HG02798 (cell line): ENCODE measurements around the gene KDM5C.

Experiments
- ATAC-seq: cut with Tn5 transposase; IDR thresholded peaks from one replicate; pipeline ENCODE4 v1.9.1; 2021; ENCODE audit warnings: mild to moderate bottlenecking; ENCODE audit not compliant: unreplicated experiment, poor library complexity

Gene KDM5C

GRCh38 chrX:53253293-53254020, 28.4 kb upstream of the KDM5C start:
- no peak for ATAC-seq

DNA sequence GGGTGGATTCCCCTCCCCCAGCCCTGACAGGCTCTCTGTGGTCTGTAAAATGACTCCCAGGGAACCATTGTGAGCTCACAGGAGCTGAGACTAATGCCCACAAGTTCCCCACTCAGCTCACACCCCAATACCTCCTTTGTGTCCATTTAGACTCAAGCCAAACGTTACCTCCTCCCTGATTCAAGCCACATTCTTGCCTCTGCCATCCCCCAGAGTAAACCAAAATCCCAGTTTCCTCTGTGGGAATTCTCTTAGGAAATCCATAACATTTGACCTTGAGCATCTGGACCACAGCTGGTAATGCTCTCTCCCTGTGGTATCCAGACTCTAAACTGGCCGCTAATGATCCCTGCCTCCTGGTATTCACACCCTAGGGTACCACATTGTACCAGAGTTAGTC, 26.3 kb upstream of the KDM5C start:
- no peak for ATAC-seq

DNA sequence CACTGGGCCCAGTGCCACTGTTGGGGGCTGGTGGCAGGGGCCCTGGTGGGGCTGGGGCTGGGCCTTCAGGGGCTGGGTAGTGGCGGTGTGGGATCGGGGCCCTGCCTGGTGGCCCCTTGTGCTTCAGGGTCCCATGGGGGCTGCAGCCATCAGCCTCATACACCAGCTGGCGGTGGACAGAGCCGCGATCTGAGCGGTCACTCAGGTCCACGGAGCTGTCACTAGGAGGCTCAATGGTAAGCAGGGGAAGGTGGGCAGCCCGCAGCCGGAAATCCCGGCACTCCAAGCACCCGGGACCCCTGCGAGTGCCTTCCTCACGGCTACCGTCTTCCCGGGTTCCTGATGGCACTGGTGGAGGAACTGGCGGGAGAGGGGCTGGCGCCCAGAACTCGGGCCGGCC, 25.5 kb upstream of the KDM5C start:
- no peak for ATAC-seq

- no peak for ATAC-seq
Measured at GRCh38 chrX:53249408-53250042, 24.5 kb upstream of the KDM5C start.

GRCh38 chrX:53247928-53248327, 22.9 kb upstream of the KDM5C start:
- no peak for ATAC-seq

DNA sequence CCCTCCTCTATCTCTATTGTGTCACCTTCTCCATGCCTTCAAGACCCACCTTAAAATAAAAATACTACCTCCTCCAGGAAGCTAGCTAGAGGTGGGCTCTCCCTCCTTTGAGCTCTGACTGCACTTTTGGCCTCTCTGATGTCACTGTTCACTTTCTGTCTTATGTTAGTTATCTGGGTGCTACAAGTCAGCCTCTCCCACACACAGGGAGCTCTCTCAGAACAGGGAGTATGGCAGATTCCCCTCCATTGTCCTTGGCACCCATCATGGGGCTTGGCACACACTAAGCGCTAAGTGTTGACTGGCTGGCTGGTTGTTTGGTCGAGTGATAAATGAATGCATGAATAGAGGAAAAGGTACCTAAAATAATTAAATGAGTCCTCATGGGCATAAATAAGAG, 21.2 kb upstream of the KDM5C start:
- no peak for ATAC-seq

DNA sequence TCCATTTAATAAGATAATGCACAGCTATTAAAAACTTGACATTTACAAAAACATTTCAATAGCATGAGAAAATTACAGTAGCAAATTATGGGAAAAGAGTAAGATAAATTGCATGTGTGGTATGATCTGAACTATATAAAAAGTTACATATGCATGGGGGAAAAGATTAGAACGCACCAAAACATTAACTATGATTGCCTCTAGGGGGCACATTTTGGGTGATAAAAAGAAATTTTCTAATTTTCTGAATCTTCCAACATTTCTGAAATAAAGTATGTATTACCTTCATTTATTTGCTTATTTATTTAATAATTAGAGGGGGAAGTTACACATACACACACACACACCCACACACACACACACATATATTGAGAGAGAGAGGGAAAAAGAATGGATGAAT, 19.6 kb upstream of the KDM5C start:
- no peak for ATAC-seq

- no peak for ATAC-seq
Measured at GRCh38 chrX:53242310-53242709, 17.3 kb upstream of the KDM5C start.

GRCh38 chrX:53241558-53241957, 16.6 kb upstream of the KDM5C start:
- no peak for ATAC-seq

GRCh38 chrX:53239474-53239873, 14.5 kb upstream of the KDM5C start:
- no peak for ATAC-seq

- ATAC-seq, result no peak
Measured at GRCh38 chrX:53237056-53237455, 12.0 kb upstream of the KDM5C start.

DNA sequence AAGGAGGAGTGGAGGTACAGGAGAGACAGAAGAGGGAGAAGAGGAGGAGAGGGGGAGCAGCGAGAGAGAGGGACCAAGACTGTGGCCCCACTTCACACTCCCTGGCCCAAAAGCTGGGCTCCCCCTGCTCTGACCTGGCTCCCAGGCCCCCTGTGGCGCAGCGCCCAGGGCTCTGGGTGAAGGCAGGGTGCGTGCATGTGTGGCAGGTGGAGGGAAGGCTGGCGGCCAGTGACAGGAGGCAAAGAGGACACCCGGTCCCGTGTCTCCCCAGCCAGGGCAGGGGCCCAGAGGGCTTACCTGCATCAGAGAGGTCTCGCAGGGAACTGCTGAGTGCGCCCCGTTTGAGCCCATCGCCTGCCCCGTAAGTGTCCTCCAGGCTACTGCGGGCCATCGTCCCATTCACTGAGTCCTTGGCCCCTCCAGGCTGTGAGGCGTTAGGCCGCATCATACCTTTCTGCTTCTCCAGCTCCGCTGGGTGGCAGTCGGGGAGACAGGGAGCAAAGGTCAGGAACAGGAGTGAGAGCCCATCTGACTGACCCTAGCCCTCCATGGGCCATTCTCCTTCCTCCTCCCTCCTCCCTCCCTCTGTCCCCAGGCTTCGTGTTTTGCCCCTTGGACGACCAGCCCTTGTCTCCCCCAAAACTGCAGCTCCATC, 11.1 kb upstream of the KDM5C start:
- ATAC-seq, result no peak

DNA sequence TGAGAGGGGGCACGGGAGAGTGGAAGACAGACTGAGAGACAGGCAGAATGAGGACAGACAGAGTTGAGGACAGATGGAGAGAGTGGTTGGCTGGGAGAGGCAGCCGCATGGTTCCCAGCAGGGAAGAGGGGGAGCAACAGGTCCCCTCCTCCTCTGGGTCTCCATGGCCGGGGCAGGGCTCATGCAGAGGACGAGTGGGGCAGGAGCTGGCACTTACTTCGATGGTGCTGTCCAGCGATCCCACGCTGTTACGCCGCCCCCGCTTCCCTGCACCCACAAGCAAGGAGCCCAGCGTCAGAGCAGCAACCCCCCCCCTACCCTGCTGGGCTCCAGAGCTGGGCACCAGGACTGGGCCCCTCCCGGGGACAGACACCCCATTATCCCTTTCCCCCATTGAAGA, 10.6 kb upstream of the KDM5C start:
- ATAC-seq, result no peak

GRCh38 chrX:53234484-53234883, 9.5 kb upstream of the KDM5C start:
- ATAC-seq, result no peak

GRCh38 chrX:53233536-53233935, 8.5 kb upstream of the KDM5C start:
- ATAC-seq, result no peak

DNA sequence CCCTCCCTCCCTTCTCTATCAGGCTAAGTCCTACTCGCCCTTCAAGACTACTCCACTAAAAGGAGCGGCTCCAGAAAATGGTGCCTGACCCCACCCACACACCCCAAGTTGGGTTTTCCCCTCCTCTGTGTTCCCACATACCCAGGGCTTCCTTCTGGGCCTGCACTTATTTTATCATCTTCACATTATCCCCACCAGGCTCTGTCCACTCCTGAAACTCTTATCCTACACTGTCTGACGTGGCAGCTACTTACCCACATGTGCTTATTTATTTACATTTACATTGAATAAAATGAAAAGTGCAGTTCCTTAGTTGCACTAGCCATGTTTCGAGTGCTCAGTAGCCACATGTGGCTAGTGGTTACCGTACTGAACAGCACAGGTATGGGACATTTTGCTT, 5.1 kb upstream of the KDM5C start:
- no peak for ATAC-seq

DNA sequence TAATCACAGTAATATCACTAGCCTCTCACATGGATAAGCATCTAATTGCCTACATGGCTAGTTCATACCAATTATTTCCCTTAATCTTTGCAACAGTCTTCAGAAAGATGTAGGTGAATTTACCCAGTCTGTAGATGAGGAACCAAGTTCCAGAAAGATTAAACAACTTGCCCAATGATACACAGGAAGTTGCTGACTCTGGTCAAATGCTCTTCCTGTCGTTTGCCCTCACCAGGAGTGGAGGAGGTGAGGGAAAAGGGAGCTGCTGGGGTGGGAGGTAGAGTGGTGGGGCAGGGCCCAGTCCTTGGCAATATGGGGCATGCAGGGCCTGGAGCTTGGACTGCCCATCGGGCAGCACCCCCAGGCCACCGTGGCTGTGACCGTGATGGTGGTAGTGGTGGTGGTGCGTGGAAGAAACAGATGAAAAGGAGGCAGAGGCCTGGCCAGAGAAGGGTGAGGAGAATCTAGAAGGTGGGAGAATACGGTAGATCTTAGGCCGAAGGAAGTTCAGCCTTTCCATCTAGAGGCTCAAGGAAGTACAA, 2.3 kb upstream of the KDM5C start:
- no peak for ATAC-seq

- ATAC-seq, result no peak
Measured at GRCh38 chrX:53223955-53224859, 800 bp downstream of the KDM5C start.

GRCh38 chrX:53223068-53223693, 1.8 kb downstream of the KDM5C start:
- no peak for ATAC-seq

- ATAC-seq, result no peak
Measured at GRCh38 chrX:53211391-53211978, 13.5 kb downstream of the KDM5C start.
